Transverse colon (tissue), 4 donors: ENCODE measurements around the gene FIGLA. TPM values are rescaled to one million over a fixed set of nuclear protein-coding genes. Genes with fewer than 3 reads are reported as not detected.

ENCODE experiments used
- DNase-seq: peaks from one replicate; pipeline ENCODE4 v3.0.0-alpha.2; 2019
- H3K27ac ChIP-seq, 4 donors: fragments of 200-600 bp; sonication (generic); 2 replicates each; pipeline ENCODE4 v1.5.1; 2016 to 2018; ENCODE audit warnings: inconsistent platforms in 4 of 4
- H3K27me3 ChIP-seq: fragments of 200-600 bp; sonication (generic); 2 replicates; pipeline ENCODE4 v1.5.1; 2017; ENCODE audit warnings: inconsistent platforms
- H3K36me3 ChIP-seq, 4 donors: fragments of 200-600 bp; sonication (generic); 2 replicates each; pipeline ENCODE4 v1.5.1; 2017 to 2019; ENCODE audit warnings: inconsistent platforms in 4 of 4
- H3K4me1 ChIP-seq, 4 donors: fragments of 200-600 bp; sonication (generic); 2 replicates each; pipeline ENCODE4 v1.5.1; 2017 to 2020; ENCODE audit warnings: inconsistent platforms in 4 of 4
- H3K4me3 ChIP-seq, 4 donors: fragments of 200-600 bp; sonication (generic); 1 replicate in 1 of 4; 2 replicates in 3 of 4; pipeline versions ENCODE4 v1.5.1 to v1.6.1; 2017 to 2019; ENCODE audit warnings: inconsistent platforms in 4 of 4
- H3K9me3 ChIP-seq, 2 donors: fragments of 200-600 bp; sonication (generic); 2 replicates each; pipeline ENCODE4 v1.5.1; 2017 to 2019; ENCODE audit warnings: inconsistent platforms in 2 of 2
- EP300 ChIP-seq: sonication (generic); formaldehyde crosslinking; IDR thresholded peaks from one replicate; pipeline ENCODE4 v1.6.1; 2017; ENCODE audit warnings: antibody characterized with exemption, low read depth
- POLR2A ChIP-seq: fragments of 450-650 bp; IDR thresholded peaks from one replicate; pipeline ENCODE4 v1.6.1; 2016; ENCODE audit warnings: antibody characterized with exemption, mild to moderate bottlenecking, moderate library complexity
- POLR2AphosphoS5 ChIP-seq, 3 donors: sonication (generic); formaldehyde crosslinking; IDR thresholded peaks; one replicate each; pipeline ENCODE4 v1.6.1; 2016; ENCODE audit warnings: antibody characterized with exemption in 3 of 3
- WGBS, 2 donors: methylation state at CpG; one replicate each; pipeline ENCODE4 v1.1.5; 2018; ENCODE audit warnings: low coverage in 1 of 2; 5-methylcytosine and 5-hydroxymethylcytosine counted together
- in situ Hi-C, 4 donors: fragments of 200-750 bp; cut with MboI; loops; one replicate each; pipeline versions ENCODE4 v1.15.0 to v1.15.1; 2017; ENCODE audit warnings: low sequenced_read_pairs in 3 of 4, low pct_ligation_motif_present in 1 of 4, low pct_unique_long_range_greater_than_20kb in 1 of 4
- intact Hi-C: fragments of 100-400 bp; cut with DNase I; formaldehyde crosslinking; loops from one replicate; pipeline ENCODE4 v1.15.1; 2023; ENCODE audit warnings: low total_unique reads
- total RNA-seq, 4 donors: library from RNA; depleted of rRNA; stranded (reverse); fragments of >200 nt; gene quantifications; one replicate each; pipeline ENCODE4 v1.1.0, GENCODE V29; 2016
- TF ChIP-seq, protein P1 (sequence below), 5 experiments: fragments of 200-600 bp in 3 of 5; fragments of 450-650 bp in 2 of 5; sonication (generic) in 3 of 5; IDR thresholded peaks; 1 replicate in 2 of 5; 2 replicates in 3 of 5; pipeline ENCODE4 v1.5.1; 2016 to 2017; ENCODE audit warnings: antibody characterized with exemption in 5 of 5, inconsistent platforms in 3 of 5, mild to moderate bottlenecking in 2 of 5, moderate library complexity in 1 of 5

The FIGLA gene
- total RNA-seq, 4 donors from 2014 or later, result not detected

DNA sequence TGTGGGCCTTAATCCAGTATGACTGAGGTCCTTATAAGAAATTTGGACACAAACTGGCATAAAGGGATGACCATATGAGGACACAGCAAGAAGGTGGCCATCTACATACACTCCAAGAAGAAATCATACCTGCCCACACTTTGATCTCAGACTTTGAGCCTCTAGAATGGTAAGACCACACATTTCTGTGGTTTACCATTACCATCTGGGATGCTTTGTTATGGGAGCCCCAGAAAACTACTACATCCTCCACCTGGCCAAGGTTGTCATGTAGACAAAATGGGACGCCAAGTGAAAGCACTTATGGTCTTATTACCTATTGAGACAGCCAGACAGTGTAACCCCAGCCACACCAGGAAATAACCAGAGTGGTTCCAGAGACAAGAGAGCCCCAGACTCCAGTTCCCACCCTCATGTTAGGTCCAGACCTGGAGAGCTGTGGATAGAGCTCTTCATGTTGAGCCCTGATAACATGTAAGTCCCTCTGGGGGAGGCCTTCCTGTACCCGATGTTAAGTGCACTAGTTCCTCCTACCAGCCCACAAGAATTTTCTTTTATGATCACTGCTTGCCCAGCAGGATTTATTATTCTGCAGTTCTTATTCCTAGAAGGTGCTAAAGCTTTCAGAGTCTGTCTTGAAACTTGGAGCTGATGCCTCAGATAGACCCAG, 17.8 kb downstream of the FIGLA start:
- in situ Hi-C loops, result no loop called here
- intact Hi-C loops, result no loop called here
- Histone ChIP-seq H3K27me3 (peaks cover 92% of the 10 kb centered on the region), H3K36me3 (no peaks in the 10 kb centered on the region), H3K4me1 (peaks cover 0 to 4% (median 4%) of the 10 kb centered on the region in 4 donors), H3K9me3 (no peaks in the 10 kb centered on the region), H3K27ac (no peak overlapping the region), H3K4me3 (no peak overlapping the region)
- TF ChIP-seq, protein P1, sequence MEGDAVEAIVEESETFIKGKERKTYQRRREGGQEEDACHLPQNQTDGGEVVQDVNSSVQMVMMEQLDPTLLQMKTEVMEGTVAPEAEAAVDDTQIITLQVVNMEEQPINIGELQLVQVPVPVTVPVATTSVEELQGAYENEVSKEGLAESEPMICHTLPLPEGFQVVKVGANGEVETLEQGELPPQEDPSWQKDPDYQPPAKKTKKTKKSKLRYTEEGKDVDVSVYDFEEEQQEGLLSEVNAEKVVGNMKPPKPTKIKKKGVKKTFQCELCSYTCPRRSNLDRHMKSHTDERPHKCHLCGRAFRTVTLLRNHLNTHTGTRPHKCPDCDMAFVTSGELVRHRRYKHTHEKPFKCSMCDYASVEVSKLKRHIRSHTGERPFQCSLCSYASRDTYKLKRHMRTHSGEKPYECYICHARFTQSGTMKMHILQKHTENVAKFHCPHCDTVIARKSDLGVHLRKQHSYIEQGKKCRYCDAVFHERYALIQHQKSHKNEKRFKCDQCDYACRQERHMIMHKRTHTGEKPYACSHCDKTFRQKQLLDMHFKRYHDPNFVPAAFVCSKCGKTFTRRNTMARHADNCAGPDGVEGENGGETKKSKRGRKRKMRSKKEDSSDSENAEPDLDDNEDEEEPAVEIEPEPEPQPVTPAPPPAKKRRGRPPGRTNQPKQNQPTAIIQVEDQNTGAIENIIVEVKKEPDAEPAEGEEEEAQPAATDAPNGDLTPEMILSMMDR (IDR thresholded peaks at IDR 0.05), result no peak
- TF ChIP-seq EP300 (no peak), POLR2A (no peak)
- DNase-seq, result no peak
- WGBS, 2 donors, result 40 to 66% methylated on average over 1 to 2 of the region's 2 CpGs

DNA sequence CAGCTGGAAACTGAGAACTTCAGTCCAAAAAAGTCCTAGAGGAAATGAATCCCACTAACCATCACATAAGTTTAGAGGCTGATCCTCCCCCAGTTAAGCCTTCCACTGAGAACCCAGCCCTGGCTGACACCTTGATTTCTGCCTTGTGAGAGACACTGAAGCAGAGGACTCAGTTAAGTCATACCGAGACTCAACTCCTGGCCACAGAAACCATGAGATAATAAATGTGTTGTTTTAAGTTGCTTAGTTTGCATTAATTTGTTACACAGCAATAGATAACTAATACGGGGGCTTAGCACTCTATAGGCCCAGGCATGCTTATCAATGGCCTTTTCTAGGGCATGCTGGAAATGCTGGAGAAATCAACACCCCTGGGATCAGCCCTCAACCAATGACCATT, 19.0 kb downstream of the FIGLA start:
- peaks cover 99% of the 10 kb centered on the region for H3K27me3 ChIP-seq
- H3K4me3 ChIP-seq, result no peak overlapping the region
- peaks cover 3 to 15% (median 12%) of the 10 kb centered on the region in 4 donors for H3K4me1 ChIP-seq
- no peak for DNase-seq
- intact Hi-C loops, result no loop called here
- in situ Hi-C loops, result no loop called here
- TF ChIP-seq POLR2AphosphoS5 (IDR thresholded peaks at IDR 0.05) (no peak), EP300 (no peak), POLR2A (no peak)
- TF ChIP-seq, protein P1 (IDR thresholded peaks at IDR 0.05), result no peak
- whole genome bisulfite sequencing, 2 donors, result 75 to 83% methylated on average over 2 of the region's 2 CpGs
- no peaks in the 10 kb centered on the region for H3K9me3 ChIP-seq
- no peaks in the 10 kb centered on the region for H3K36me3 ChIP-seq
- no peak overlapping the region for H3K27ac ChIP-seq

DNA sequence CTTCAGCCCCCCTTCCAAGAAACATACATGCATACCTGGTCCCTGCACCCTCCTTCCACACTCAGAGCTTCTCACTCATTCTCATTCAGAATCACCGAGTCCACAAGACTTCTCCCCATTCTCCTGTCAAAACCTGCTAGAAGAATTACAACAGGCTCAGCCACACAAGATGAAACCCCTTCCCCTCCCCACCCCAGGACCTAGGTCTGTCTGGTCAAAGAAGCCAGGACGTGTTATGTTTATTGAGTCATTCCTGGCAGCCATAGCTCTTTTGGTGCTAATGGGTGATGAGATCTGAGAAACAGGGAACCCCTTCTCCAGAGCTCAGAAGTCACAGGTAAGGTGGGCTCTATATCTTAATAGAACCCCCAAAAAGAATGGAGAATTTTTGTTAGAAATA, 21.0 kb downstream of the FIGLA start:
- Histone ChIP-seq H3K27me3 (peaks cover 99% of the 10 kb centered on the region), H3K4me1 (peaks cover 3 to 15% (median 13%) of the 10 kb centered on the region in 4 donors), H3K9me3 (no peaks in the 10 kb centered on the region), H3K27ac (no peak overlapping the region), H3K4me3 (no peak overlapping the region), H3K36me3 (no peaks in the 10 kb centered on the region)
- TF ChIP-seq EP300, result no peak
- no peak for TF ChIP-seq POLR2A
- TF ChIP-seq POLR2AphosphoS5 (IDR thresholded peaks at IDR 0.05), result no peak
- TF ChIP-seq, protein P1 (IDR thresholded peaks at IDR 0.05), result no peak
- no peak for DNase-seq
- intact Hi-C loops (no loop called here), in situ Hi-C loops (no loop called here)
- WGBS, 2 donors, result 59 to 76% methylated on average over 2 of the region's 2 CpGs

DNA sequence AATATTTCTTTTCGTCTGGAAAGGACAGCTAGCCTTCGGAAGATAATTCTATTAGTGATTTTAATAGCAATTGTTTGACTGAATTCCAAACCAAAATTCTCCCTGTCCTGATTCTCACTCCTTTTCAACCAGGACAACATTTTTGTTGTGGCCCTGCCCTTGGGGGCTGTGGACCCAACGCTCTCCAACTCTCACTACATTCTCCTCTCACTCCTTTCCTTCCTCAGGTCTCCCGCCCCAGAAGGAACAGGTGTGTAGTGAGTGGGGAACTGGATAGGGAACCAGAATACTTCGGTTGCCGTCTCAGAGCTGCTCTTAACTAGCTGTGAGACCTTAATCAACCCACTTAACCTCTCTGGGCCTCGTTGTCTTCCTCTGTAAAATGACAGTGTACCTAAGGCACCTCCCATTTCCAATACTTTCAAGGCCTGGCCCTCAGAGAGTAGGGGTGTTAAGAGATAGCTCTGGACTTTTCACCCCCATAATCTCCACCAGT, 21.8 kb downstream of the FIGLA start:
- peaks cover 99% of the 10 kb centered on the region for H3K27me3 ChIP-seq
- 63 to 80% methylated on average over 3 to 7 of the region's 7 CpGs for WGBS, 2 donors
- intact Hi-C loops, result no loop called here
- TF ChIP-seq POLR2AphosphoS5 (IDR thresholded peaks at IDR 0.05), result no peak
- no peak for TF ChIP-seq EP300
- TF ChIP-seq, protein P1 (IDR thresholded peaks at IDR 0.05), result no peak
- peaks cover 3 to 15% (median 13%) of the 10 kb centered on the region in 4 donors for H3K4me1 ChIP-seq
- in situ Hi-C loops, result no loop called here
- no peaks in the 10 kb centered on the region for H3K36me3 ChIP-seq
- H3K27ac ChIP-seq, result no peak overlapping the region
- no peak for DNase-seq
- H3K9me3 ChIP-seq, result no peaks in the 10 kb centered on the region
- H3K4me3 ChIP-seq, result no peak overlapping the region
